ENCODE results near the gene PIK3R6.

The PIK3R6 gene

GRCh38 chr17:8867361-8867981, at the start of gene PIK3R6:
Gene PIK3R6 (minus strand): TSS chr17:8867674. CDS start chr17:8849794, 17,880 bp downstream.
- DNase-seq: no peak

GRCh38 chr17:8916466-8916865, 49.0 kb upstream of the PIK3R6 start:
- DNase-seq: no peak

GRCh38 chr17:8914554-8914953, 47.1 kb upstream of the PIK3R6 start:
- no peak for DNase-seq

GRCh38 chr17:8913879-8914278, 46.4 kb upstream of the PIK3R6 start:
- DNase-seq: no peak

GRCh38 chr17:8913091-8913490, 45.6 kb upstream of the PIK3R6 start:
- DNase-seq: no peak

GRCh38 chr17:8912084-8912981, 44.9 kb upstream of the PIK3R6 start:
- no peak for DNase-seq

- no peak for DNase-seq
Observed at GRCh38 chr17:8910969-8911604, 43.6 kb upstream of the PIK3R6 start.

GRCh38 chr17:8909586-8910270, 42.3 kb upstream of the PIK3R6 start:
- no peak for DNase-seq

GRCh38 chr17:8905331-8905730, 37.9 kb upstream of the PIK3R6 start:
- DNase-seq: no peak

- no peak for DNase-seq
Observed at GRCh38 chr17:8904686-8905085, 37.2 kb upstream of the PIK3R6 start.

GRCh38 chr17:8904201-8904600, 36.7 kb upstream of the PIK3R6 start:
- DNase-seq: no peak

GRCh38 chr17:8900626-8901585, 33.4 kb upstream of the PIK3R6 start:
- DNase-seq: no peak

- no peak for DNase-seq
Observed at GRCh38 chr17:8900207-8900606, 32.7 kb upstream of the PIK3R6 start.

- no peak for DNase-seq
Observed at GRCh38 chr17:8898636-8899035, 31.2 kb upstream of the PIK3R6 start.

GRCh38 chr17:8898126-8898525, 30.7 kb upstream of the PIK3R6 start:
- DNase-seq: no peak

- no peak for DNase-seq
Observed at GRCh38 chr17:8896641-8897635, 29.5 kb upstream of the PIK3R6 start.

GRCh38 chr17:8896087-8896486, 28.6 kb upstream of the PIK3R6 start:
- no peak for DNase-seq

- peak; percentile 72 for DNase-seq
Observed at GRCh38 chr17:8894673-8895578, 27.5 kb upstream of the PIK3R6 start.

GRCh38 chr17:8894202-8894671, 26.8 kb upstream of the PIK3R6 start:
- no peak for DNase-seq
